CD4-positive, alpha-beta T cell (primary cell): ENCODE measurements around the gene SPATA9. TPM values are rescaled to one million over a fixed set of nuclear protein-coding genes. Genes with fewer than 3 reads are reported as not detected.
A peak's percentile ranks its signal among the peaks of the same experiment; 100 is the strongest.

Experiments
- ATAC-seq: fragments of 200-7000 bp; cut with Tn5 transposase; one replicate; pipeline ENCODE4 v1.10.0; 2022; ENCODE audit warnings: mild to moderate bottlenecking; ENCODE audit not compliant: poor library complexity
- CTCF ChIA-PET: fragments of 350-600 bp; sonication (Branson Sonifier 250); formaldehyde crosslinking; loops from one replicate; lab custom pipeline; 2021; ENCODE audit warnings: antibody characterized with exemption, inconsistent platforms; lab: Charles Lee
- POLR2A ChIA-PET: fragments of 350-600 bp; sonication (Branson Sonifier 250); formaldehyde crosslinking; loops from one replicate; lab custom pipeline; 2021; ENCODE audit warnings: antibody characterized with exemption, inconsistent platforms; lab: Charles Lee
- DNase-seq, 14 experiments: peaks; one replicate each; pipeline ENCODE4 v3.0.0-alpha.2; 2013 to 2020; ENCODE audit warnings: mixed read lengths in 2 of 14
- H3K27ac ChIP-seq, 2 donors: one replicate each; pipeline versions ENCODE4 v1.5.1 to v1.7.0; 2013; ENCODE audit warnings: low read length in 2 of 2, low read depth in 1 of 2, mild to moderate bottlenecking in 1 of 2
- H3K27me3 ChIP-seq, 2 experiments: 1 replicate in 1 of 2; 2 replicates in 1 of 2; pipeline versions ENCODE4 v1.6.1 to v1.7.0; 2013; ENCODE audit warnings: low read length in 2 of 2, control low read depth in 1 of 2, mild to moderate bottlenecking in 1 of 2, moderate library complexity in 1 of 2; ENCODE audit not compliant: insufficient read depth in 2 of 2, control insufficient read depth in 1 of 2
- H3K36me3 ChIP-seq: one replicate; pipeline ENCODE4 v1.6.1; 2013; ENCODE audit warnings: low read length, control low read depth; ENCODE audit not compliant: insufficient read depth
- H3K4me1 ChIP-seq: one replicate; pipeline ENCODE4 v1.6.1; 2013; ENCODE audit warnings: low read length, control low read depth; ENCODE audit not compliant: insufficient read depth
- H3K4me3 ChIP-seq: one replicate; pipeline ENCODE4 v1.5.1; 2013; ENCODE audit warnings: mild to moderate bottlenecking, low read length, moderate library complexity
- H3K9me3 ChIP-seq, 2 experiments: 1 replicate in 1 of 2; 2 replicates in 1 of 2; pipeline versions ENCODE4 v1.6.1 to v1.7.0; 2013; ENCODE audit warnings: low read length in 2 of 2, mild to moderate bottlenecking in 2 of 2, control low read depth in 1 of 2, moderate library complexity in 1 of 2; ENCODE audit not compliant: control insufficient read depth in 1 of 2, insufficient read depth in 1 of 2
- H3K27ac Mint-ChIP-seq: one replicate; pipeline ENCODE4 v1.8.0; 2020; ENCODE audit warnings: mixed read lengths
- H3K27me3 Mint-ChIP-seq: one replicate; pipeline ENCODE4 v1.8.0; 2021; ENCODE audit warnings: mixed read lengths
- H3K36me3 Mint-ChIP-seq: one replicate; pipeline ENCODE4 v1.8.0; 2021; ENCODE audit warnings: low read depth, mixed read lengths
- H3K4me1 Mint-ChIP-seq: one replicate; pipeline ENCODE4 v1.8.0; 2021; ENCODE audit warnings: low read depth, mixed read lengths
- H3K4me3 Mint-ChIP-seq: one replicate; pipeline ENCODE4 v1.8.0; 2020; ENCODE audit warnings: mild to moderate bottlenecking, mixed read lengths
- H3K9me3 Mint-ChIP-seq: one replicate; pipeline ENCODE4 v1.8.0; 2020; ENCODE audit warnings: mixed read lengths
- CTCF ChIP-seq: fragments of 200-600 bp; IDR thresholded peaks from one replicate; pipeline ENCODE4 v1.8.0; 2022; ENCODE audit warnings: antibody characterized with exemption, mild to moderate bottlenecking
- intact Hi-C, 2 experiments: fragments of 100-400 bp; cut with DNase I in 1 of 2; cut with micrococcal nuclease in 1 of 2; formaldehyde crosslinking; loops; one replicate each; pipeline versions ENCODE4 v1.15.1 to v1.9.0; 2023 to 2025; cut with DNase I, micrococcal nuclease
- total RNA-seq, 174 experiments: library from RNA in 2 of 174; stranded (reverse) in 2 of 174; gene quantifications; one replicate each; pipeline ENCODE4 v1.2.3 and lab custom pipeline; 2021 to 2026

SPATA9 gene
- total RNA-seq, 2 experiments from 2014 or later, result not detected

- intact Hi-C loops, result loop anchor here in 1 of 2 experiments (2.0 kb wide), 1 partner anchor 66 kb away; the partner anchor contains the start of genes ARSK and SKIC3
- no peak for TF ChIP-seq CTCF
- H3K4me3 Mint-ChIP-seq, result peak overlapping the region; percentile 88
- H3K4me1 Mint-ChIP-seq, result peaks cover 70% of the 10 kb centered on the region
- no peaks in the 10 kb centered on the region for H3K9me3 Mint-ChIP-seq
- H3K27me3 Mint-ChIP-seq, result no peaks in the 10 kb centered on the region
- no peaks in the 10 kb centered on the region for H3K36me3 ChIP-seq
- DNase-seq, result peak; percentile 12 to 72 (median 37)
- CTCF ChIA-PET, result interaction anchor here (1.2 to 2.2 kb wide), 2 partner anchors 14 to 26 kb away, joined by 3 to 8 read pairs; partner anchors contain the start of gene RFESD
- no peaks in the 10 kb centered on the region for H3K36me3 Mint-ChIP-seq
- H3K4me1 ChIP-seq, result peaks cover 48% of the 10 kb centered on the region
- H3K4me3 ChIP-seq, result peak overlapping the region; percentile 53
- no peaks in the 10 kb centered on the region for H3K27me3 ChIP-seq
- peak overlapping the region; percentile 32 to 37 for H3K27ac ChIP-seq
- H3K9me3 ChIP-seq, result no peaks in the 10 kb centered on the region
- ATAC-seq, result peak; percentile 37
- POLR2A ChIA-PET, result interaction anchor here (0.8 to 5.5 kb wide), 7 partner anchors 10 to 1094 kb away, joined by 3 to 87 read pairs (median 11); partner anchors contain the start of genes ARSK, RFESD and SKIC3
- peak overlapping the region; percentile 68 for H3K27ac Mint-ChIP-seq
Observed at GRCh38 chr5:95620870-95621838, 61.6 kb downstream of the SPATA9 start.

- CTCF ChIA-PET, result interaction anchor here (0.6 to 1.2 kb wide), 3 partner anchors 15 to 27 kb away, joined by 3 read pairs; partner anchors contain the start of gene RFESD
- peak within 1 kb of the TSS; percentile 83 for H3K4me3 ChIP-seq
- peak; percentile 60 for ATAC-seq
- peak; percentile 33 to 86 (median 58) for DNase-seq
- Mint-ChIP-seq H3K4me3 (peak within 1 kb of the TSS; percentile 95), H3K9me3 (no peaks in the 10 kb centered on the region), H3K27ac (peak within 1 kb of the TSS; percentile 69), H3K36me3 (no peaks in the 10 kb centered on the region), H3K4me1 (peaks cover 77% of the 10 kb centered on the region), H3K27me3 (no peaks in the 10 kb centered on the region)
- POLR2A ChIA-PET, result interaction anchor here (0.7 to 5.5 kb wide), 8 partner anchors 10 to 1095 kb away, joined by 3 to 87 read pairs (median 8); partner anchors contain the start of genes ARSK, RFESD and SKIC3
- no peaks in the 10 kb centered on the region for H3K27me3 ChIP-seq
- H3K27ac ChIP-seq, result peak within 1 kb of the TSS in 1 of 2 donors; percentile 37
- no peaks in the 10 kb centered on the region for H3K36me3 ChIP-seq
- TF ChIP-seq CTCF, result no peak
- peaks cover 48% of the 10 kb centered on the region for H3K4me1 ChIP-seq
- H3K9me3 ChIP-seq, result no peaks in the 10 kb centered on the region
- intact Hi-C loops, result loop anchor here in 1 of 2 experiments (2.0 kb wide), 1 partner anchor 65 kb away; the partner anchor contains the start of genes ARSK and SKIC3
Observed at GRCh38 chr5:95620030-95620869, 62.5 kb downstream of the SPATA9 start, which contains the start of gene GPR150. GPR150 (plus strand) TSS chr5:95620087; CDS start chr5:95620276, 189 bp downstream.
